A549 (cell line): ENCODE measurements around the gene ABCC1.

Source experiments
- CHD2 ChIP-seq: fragments of 150-350 bp; IDR thresholded peaks from 2 replicates; pipeline ENCODE4 v1.6.1; 2014; ENCODE audit warnings: low read length; ENCODE audit not compliant: partially characterized antibody
- ESRRA ChIP-seq: fragments of 150-350 bp; IDR thresholded peaks from 2 replicates; pipeline ENCODE4 v1.6.1; 2014; ENCODE audit warnings: mild to moderate bottlenecking, low read length, borderline replicate concordance
- MYC ChIP-seq: IDR thresholded peaks from 2 replicates; pipeline ENCODE4 v1.6.1; 2012; ENCODE audit warnings: mild to moderate bottlenecking, inconsistent platforms, low read length, improper control_type of control experiment, borderline replicate concordance
- NPAS2 ChIP-seq: fragments of 250-450 bp; sonication (Bioruptor Pico); IDR thresholded peaks from 2 replicates; pipeline ENCODE4 v1.8.0; 2022; ENCODE audit warnings: mild to moderate bottlenecking, moderate library complexity, borderline replicate concordance
- POLR2A ChIP-seq: IDR thresholded peaks from 2 replicates; pipeline ENCODE4 v1.6.1; 2012; ENCODE audit warnings: mild to moderate bottlenecking, low read length
- ZFP36 ChIP-seq: fragments of 450-650 bp; IDR thresholded peaks from 2 replicates; pipeline ENCODE4 v1.6.1; 2014; ENCODE audit warnings: borderline replicate concordance; ENCODE audit not compliant: partially characterized antibody
- TF ChIP-seq, protein P1 (sequence below): fragments of >200 bp; sonication (Bioruptor Twin); formaldehyde crosslinking; IDR thresholded peaks from 3 replicates; pipeline ENCODE4 v1.6.1; 2016
- TF ChIP-seq, protein P2 (sequence below): fragments of >200 bp; sonication (Bioruptor Twin); formaldehyde crosslinking; IDR thresholded peaks from 3 replicates; pipeline ENCODE4 v1.5.1; 2016
- TF ChIP-seq, protein P3 (sequence below): fragments of 200-600 bp; sonication (generic); IDR thresholded peaks from 2 replicates; pipeline ENCODE4 v1.6.1; 2016; ENCODE audit warnings: antibody characterized with exemption, mild to moderate bottlenecking, moderate library complexity
- TF ChIP-seq, protein P4 (sequence below): fragments of 450-650 bp; IDR thresholded peaks from 2 replicates; pipeline ENCODE4 v1.6.1; 2014; ENCODE audit warnings: antibody characterized with exemption

DNA sequence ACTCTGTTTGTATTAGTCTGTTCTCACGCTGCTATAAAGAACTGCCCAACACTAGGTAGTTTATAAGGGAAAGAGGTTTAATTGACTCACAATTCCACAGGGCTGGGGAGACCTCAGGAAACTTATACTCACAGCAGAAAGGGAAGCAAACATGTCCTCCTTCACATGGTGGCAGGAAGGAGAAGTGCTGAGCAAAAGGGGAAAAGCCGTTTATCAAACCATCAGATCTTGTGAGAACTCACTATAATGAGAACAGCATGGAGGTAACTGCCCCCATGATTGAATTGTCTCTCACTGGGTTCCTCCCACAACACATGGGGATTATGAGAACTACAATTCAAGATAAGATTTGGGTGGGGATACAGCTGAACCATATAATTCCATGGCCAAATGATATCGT, 30.9 kb downstream of the ABCC1 start:
- TF ChIP-seq, protein P1, sequence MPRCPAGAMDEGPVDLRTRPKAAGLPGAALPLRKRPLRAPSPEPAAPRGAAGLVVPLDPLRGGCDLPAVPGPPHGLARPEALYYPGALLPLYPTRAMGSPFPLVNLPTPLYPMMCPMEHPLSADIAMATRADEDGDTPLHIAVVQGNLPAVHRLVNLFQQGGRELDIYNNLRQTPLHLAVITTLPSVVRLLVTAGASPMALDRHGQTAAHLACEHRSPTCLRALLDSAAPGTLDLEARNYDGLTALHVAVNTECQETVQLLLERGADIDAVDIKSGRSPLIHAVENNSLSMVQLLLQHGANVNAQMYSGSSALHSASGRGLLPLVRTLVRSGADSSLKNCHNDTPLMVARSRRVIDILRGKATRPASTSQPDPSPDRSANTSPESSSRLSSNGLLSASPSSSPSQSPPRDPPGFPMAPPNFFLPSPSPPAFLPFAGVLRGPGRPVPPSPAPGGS: no peak
- TF ChIP-seq, protein P2, sequence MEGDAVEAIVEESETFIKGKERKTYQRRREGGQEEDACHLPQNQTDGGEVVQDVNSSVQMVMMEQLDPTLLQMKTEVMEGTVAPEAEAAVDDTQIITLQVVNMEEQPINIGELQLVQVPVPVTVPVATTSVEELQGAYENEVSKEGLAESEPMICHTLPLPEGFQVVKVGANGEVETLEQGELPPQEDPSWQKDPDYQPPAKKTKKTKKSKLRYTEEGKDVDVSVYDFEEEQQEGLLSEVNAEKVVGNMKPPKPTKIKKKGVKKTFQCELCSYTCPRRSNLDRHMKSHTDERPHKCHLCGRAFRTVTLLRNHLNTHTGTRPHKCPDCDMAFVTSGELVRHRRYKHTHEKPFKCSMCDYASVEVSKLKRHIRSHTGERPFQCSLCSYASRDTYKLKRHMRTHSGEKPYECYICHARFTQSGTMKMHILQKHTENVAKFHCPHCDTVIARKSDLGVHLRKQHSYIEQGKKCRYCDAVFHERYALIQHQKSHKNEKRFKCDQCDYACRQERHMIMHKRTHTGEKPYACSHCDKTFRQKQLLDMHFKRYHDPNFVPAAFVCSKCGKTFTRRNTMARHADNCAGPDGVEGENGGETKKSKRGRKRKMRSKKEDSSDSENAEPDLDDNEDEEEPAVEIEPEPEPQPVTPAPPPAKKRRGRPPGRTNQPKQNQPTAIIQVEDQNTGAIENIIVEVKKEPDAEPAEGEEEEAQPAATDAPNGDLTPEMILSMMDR: no peak
- TF ChIP-seq NPAS2 (CRISPR knock-in tag): no peak
- no peak for TF ChIP-seq ZFP36
- TF ChIP-seq, protein P3, sequence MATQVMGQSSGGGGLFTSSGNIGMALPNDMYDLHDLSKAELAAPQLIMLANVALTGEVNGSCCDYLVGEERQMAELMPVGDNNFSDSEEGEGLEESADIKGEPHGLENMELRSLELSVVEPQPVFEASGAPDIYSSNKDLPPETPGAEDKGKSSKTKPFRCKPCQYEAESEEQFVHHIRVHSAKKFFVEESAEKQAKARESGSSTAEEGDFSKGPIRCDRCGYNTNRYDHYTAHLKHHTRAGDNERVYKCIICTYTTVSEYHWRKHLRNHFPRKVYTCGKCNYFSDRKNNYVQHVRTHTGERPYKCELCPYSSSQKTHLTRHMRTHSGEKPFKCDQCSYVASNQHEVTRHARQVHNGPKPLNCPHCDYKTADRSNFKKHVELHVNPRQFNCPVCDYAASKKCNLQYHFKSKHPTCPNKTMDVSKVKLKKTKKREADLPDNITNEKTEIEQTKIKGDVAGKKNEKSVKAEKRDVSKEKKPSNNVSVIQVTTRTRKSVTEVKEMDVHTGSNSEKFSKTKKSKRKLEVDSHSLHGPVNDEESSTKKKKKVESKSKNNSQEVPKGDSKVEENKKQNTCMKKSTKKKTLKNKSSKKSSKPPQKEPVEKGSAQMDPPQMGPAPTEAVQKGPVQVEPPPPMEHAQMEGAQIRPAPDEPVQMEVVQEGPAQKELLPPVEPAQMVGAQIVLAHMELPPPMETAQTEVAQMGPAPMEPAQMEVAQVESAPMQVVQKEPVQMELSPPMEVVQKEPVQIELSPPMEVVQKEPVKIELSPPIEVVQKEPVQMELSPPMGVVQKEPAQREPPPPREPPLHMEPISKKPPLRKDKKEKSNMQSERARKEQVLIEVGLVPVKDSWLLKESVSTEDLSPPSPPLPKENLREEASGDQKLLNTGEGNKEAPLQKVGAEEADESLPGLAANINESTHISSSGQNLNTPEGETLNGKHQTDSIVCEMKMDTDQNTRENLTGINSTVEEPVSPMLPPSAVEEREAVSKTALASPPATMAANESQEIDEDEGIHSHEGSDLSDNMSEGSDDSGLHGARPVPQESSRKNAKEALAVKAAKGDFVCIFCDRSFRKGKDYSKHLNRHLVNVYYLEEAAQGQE: no peak
- no peak for TF ChIP-seq POLR2A
- TF ChIP-seq MYC: no peak
- TF ChIP-seq, protein P4, sequence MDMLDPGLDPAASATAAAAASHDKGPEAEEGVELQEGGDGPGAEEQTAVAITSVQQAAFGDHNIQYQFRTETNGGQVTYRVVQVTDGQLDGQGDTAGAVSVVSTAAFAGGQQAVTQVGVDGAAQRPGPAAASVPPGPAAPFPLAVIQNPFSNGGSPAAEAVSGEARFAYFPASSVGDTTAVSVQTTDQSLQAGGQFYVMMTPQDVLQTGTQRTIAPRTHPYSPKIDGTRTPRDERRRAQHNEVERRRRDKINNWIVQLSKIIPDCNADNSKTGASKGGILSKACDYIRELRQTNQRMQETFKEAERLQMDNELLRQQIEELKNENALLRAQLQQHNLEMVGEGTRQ: no peak
- TF ChIP-seq ESRRA: no peak
- TF ChIP-seq CHD2: no peak
